Hepatocyte (in vitro differentiated cells): ENCODE results near the gene GHDC. TPM values are rescaled to one million over a fixed set of nuclear protein-coding genes. Genes with fewer than 3 reads are reported as not detected.
"Not testable (repeated sequence)": the region's sequence is repeated elsewhere in the genome, so short reads cannot be mapped to it uniquely, and the experiment has no call there.

ENCODE experiments used
- DNase-seq: peaks from one replicate; pipeline ENCODE4 v3.0.0-alpha.2; 2016; ENCODE audit warnings: low spot score
- H2AFZ ChIP-seq: fragments of 200-600 bp; sonication (generic); 2 replicates; pipeline ENCODE4 v1.6.0; 2016; ENCODE audit warnings: antibody characterized with exemption, mild to moderate bottlenecking
- H3K27ac ChIP-seq: fragments of 200-600 bp; sonication (generic); 2 replicates; pipeline ENCODE4 v1.5.1; 2016; ENCODE audit warnings: mild to moderate bottlenecking
- H3K27me3 ChIP-seq: fragments of 200-600 bp; sonication (generic); 2 replicates; pipeline ENCODE4 v1.6.1; 2016
- H3K36me3 ChIP-seq: fragments of 200-600 bp; sonication (generic); replicated peaks from 2 replicates; pipeline ENCODE4 v1.5.1; 2016; ENCODE audit warnings: low read depth; ENCODE audit not compliant: insufficient read depth
- H3K4me1 ChIP-seq: fragments of 200-600 bp; sonication (generic); 2 replicates; pipeline ENCODE4 v1.5.1; 2016; ENCODE audit warnings: mild to moderate bottlenecking, moderate library complexity; ENCODE audit not compliant: insufficient read depth
- H3K4me2 ChIP-seq: fragments of 200-600 bp; sonication (generic); 2 replicates; pipeline ENCODE4 v1.6.0; 2016
- H3K4me3 ChIP-seq: fragments of 200-600 bp; sonication (generic); 2 replicates; pipeline ENCODE4 v1.5.1; 2016; ENCODE audit warnings: mild to moderate bottlenecking
- H3K79me2 ChIP-seq: fragments of 200-600 bp; sonication (generic); 2 replicates; pipeline ENCODE4 v1.6.0; 2017; ENCODE audit warnings: mild to moderate bottlenecking
- H3K9me2 ChIP-seq: fragments of 200-600 bp; sonication (generic); replicated peaks from 2 replicates; pipeline ENCODE4 v1.6.0; 2017; ENCODE audit warnings: mild to moderate bottlenecking; ENCODE audit not compliant: insufficient read depth
- H3K9me3 ChIP-seq: fragments of 200-600 bp; sonication (generic); 2 replicates; pipeline ENCODE4 v1.5.1; 2016; ENCODE audit warnings: low read depth, mild to moderate bottlenecking
- H4K20me1 ChIP-seq: fragments of 200-600 bp; sonication (generic); 2 replicates; pipeline ENCODE4 v1.6.0; 2016; ENCODE audit warnings: mild to moderate bottlenecking; ENCODE audit not compliant: insufficient read depth, poor library complexity, severe bottlenecking
- CTCF ChIP-seq: fragments of 200-600 bp; sonication (generic); IDR thresholded peaks from 2 replicates; pipeline ENCODE4 v1.5.1; 2016; ENCODE audit warnings: antibody characterized with exemption, mild to moderate bottlenecking; ENCODE audit not compliant: poor library complexity
- EZH2 ChIP-seq: fragments of 200-600 bp; sonication (generic); IDR thresholded peaks from 2 replicates; pipeline ENCODE4 v1.6.1; 2016; ENCODE audit warnings: antibody characterized with exemption, mild to moderate bottlenecking, borderline replicate concordance
- EZH2phosphoT487 ChIP-seq: fragments of 200-600 bp; sonication (generic); IDR thresholded peaks from one replicate; pipeline ENCODE4 v1.6.1; 2018; ENCODE audit warnings: antibody characterized with exemption, mild to moderate bottlenecking, low read depth, moderate library complexity; ENCODE audit not compliant: unreplicated experiment, severe bottlenecking
- WGBS: methylation state at CpG from one replicate; pipeline ENCODE4 v1.1.6; 2016; ENCODE audit warnings: low lambda C conversion rate; ENCODE audit errors: missing lambda C conversion rate; 5-methylcytosine and 5-hydroxymethylcytosine counted together
- polyA plus RNA-seq: library from polyadenylated mRNA; unstranded; fragments of >200 nt; fragmentation: Nextera tagmentation; extraction: Ambion mirVana; gene quantifications from 2 replicates; pipeline ENCODE4 v1.2.1, GENCODE V29; 2016
- total RNA-seq: library from RNA; depleted of rRNA; stranded (reverse); fragments of >200 nt; gene quantifications from 2 replicates; pipeline ENCODE4 v1.2.3, GENCODE V29; 2014

Gene GHDC
- total and polyA plus RNA-seq, 2 experiments from 2014 or later, result 7.0 to 7.2 TPM

- H3K27ac ChIP-seq, result no peak overlapping the region
- H3K9me2 ChIP-seq, result no peaks in the 10 kb centered on the region
- no peaks in the 10 kb centered on the region for H3K9me3 ChIP-seq
- H3K79me2 ChIP-seq, result no peaks in the 10 kb centered on the region
- H2AFZ ChIP-seq, result no peak overlapping the region
- no peak overlapping the region for H3K4me2 ChIP-seq
- DNase-seq, result no peak
- no peaks in the 10 kb centered on the region for H3K4me1 ChIP-seq
- no peaks in the 10 kb centered on the region for H3K36me3 ChIP-seq
- H3K4me3 ChIP-seq, result no peak overlapping the region
- H4K20me1 ChIP-seq, result no peaks in the 10 kb centered on the region
- H3K27me3 ChIP-seq, result no peaks in the 10 kb centered on the region
- 97% methylated on average over 5 of the region's 5 CpGs for WGBS
- TF ChIP-seq CTCF (no peak), EZH2 (no peak)
Measured at GRCh38 chr17:42225646-42226045, 31.4 kb upstream of the GHDC start.

- no peak overlapping the region for H2AFZ ChIP-seq
- no peak overlapping the region for H3K27ac ChIP-seq
- no peaks in the 10 kb centered on the region for H3K9me2 ChIP-seq
- no peaks in the 10 kb centered on the region for H3K79me2 ChIP-seq
- no peaks in the 10 kb centered on the region for H3K27me3 ChIP-seq
- 96% methylated on average over 6 of the region's 6 CpGs for WGBS
- TF ChIP-seq EZH2 (no peak), CTCF (no peak), EZH2phosphoT487 (no peak)
- no peak overlapping the region for H3K4me2 ChIP-seq
- no peaks in the 10 kb centered on the region for H3K9me3 ChIP-seq
- H4K20me1 ChIP-seq, result no peaks in the 10 kb centered on the region
- H3K36me3 ChIP-seq, result no peaks in the 10 kb centered on the region
- DNase-seq, result no peak
- H3K4me1 ChIP-seq, result no peaks in the 10 kb centered on the region
- no peak overlapping the region for H3K4me3 ChIP-seq
Measured at GRCh38 chr17:42224651-42225050, 30.4 kb upstream of the GHDC start.

GRCh38 chr17:42221886-42222745 is 27.8 kb upstream of the GHDC start:
- DNase-seq, result peak; percentile 66
- Histone ChIP-seq H2AFZ (no peak overlapping the region), H3K79me2 (no peaks in the 10 kb centered on the region), H3K27ac (no peak overlapping the region), H3K4me1 (no peaks in the 10 kb centered on the region), H3K36me3 (no peaks in the 10 kb centered on the region), H3K4me3 (no peak overlapping the region), H3K27me3 (no peaks in the 10 kb centered on the region), H4K20me1 (no peaks in the 10 kb centered on the region), H3K4me2 (no peak overlapping the region), H3K9me2 (no peaks in the 10 kb centered on the region), H3K9me3 (no peaks in the 10 kb centered on the region)
- TF ChIP-seq EZH2phosphoT487, result no peak
- no peak for TF ChIP-seq EZH2
- peak; percentile 55 for TF ChIP-seq CTCF
- 57% methylated on average over 3 of the region's 3 CpGs for WGBS

- H3K4me2 ChIP-seq, H3K27me3 ChIP-seq, DNase-seq, H3K36me3 ChIP-seq, H2AFZ ChIP-seq, H3K79me2 ChIP-seq, H3K9me3 ChIP-seq, H3K9me2 ChIP-seq, H3K4me3 ChIP-seq, H4K20me1 ChIP-seq, H3K4me1 ChIP-seq, H3K27ac ChIP-seq: not testable (repeated sequence)
- no CpG with 5 or more reads among the region's 17 CpGs for WGBS
Measured at GRCh38 chr17:42219280-42219679, 25.0 kb upstream of the GHDC start.
